ENCODE results near the gene EARS2.

The EARS2 gene

DNA sequence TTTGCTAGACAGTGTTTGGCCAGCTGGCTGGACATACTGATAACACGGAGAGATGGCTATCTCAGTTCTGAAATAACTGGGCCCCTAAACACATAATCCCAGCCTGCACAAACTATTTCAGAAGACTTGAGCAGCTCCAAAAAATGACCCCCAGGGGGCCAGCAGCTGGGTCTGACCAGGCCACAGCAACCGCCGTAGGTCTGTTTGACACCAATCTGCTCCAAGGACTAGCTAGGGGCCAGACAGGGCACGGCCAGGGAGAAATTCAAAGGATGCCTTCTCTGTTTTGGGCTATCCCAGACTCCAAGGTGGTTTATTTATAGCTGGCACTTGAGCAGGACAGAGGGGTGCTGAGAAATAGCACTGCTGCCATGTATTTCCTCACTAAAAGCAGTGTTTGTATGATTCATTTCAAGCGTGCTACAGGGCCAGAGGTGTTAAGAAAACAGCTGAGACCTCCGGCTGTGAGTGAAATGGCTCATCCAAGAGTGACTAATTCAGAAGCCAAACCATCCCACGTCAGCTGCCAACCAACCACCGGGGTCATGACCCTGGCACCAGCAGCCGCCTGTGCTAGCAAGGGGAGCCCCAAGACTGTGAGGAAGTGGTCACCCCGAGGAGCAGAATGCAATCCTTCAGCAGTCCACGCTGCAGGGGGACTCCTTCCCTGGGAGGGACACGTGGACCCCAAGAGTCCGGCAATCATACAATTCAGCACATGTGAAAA, 52.5 kb downstream of the EARS2 start:
- peak; percentile 65 to 79 for DNase-seq

- DNase-seq, result no peak
Measured at GRCh38 chr16:23504076-23504452, 53.1 kb downstream of the EARS2 start.

DNA sequence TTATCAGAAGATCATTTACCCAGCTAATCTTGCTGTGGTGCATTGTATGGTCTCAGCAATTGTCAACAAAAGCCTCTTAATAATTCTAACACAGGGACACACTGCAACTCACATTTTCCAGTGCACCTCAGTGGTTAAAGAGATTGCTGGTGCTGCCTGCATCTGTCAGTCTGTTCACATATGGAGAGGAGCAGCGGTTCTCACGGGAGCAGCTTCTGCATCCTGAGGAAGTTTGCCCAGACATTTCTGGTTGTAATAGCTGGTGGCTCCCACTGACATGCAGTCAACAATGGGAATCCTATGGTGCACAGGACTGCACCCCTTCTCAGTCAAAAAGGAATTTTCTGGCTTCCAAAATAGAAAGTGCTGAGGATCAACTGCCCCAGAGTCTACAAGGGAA, 54.7 kb downstream of the EARS2 start:
- no peak for DNase-seq

DNA sequence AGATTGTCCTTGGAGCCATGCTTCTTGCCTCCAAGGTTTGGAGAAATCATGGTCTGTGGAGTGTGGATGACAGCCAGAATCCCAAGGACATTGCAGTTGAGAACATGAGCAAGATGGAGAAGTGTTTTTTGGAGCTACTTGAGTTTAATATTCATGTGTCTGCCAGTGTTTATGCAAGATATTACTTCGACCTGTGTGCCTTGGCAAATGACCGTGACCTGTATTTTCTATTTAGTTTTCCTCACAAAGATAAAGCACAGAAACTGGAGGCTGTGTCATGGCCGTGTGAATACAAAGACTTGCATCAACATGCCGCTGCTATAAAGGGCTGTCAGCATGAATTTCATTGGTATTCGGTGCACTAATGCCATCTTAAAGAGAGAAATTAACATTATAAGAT, 55.9 kb downstream of the EARS2 start:
- DNase-seq, result no peak

DNA sequence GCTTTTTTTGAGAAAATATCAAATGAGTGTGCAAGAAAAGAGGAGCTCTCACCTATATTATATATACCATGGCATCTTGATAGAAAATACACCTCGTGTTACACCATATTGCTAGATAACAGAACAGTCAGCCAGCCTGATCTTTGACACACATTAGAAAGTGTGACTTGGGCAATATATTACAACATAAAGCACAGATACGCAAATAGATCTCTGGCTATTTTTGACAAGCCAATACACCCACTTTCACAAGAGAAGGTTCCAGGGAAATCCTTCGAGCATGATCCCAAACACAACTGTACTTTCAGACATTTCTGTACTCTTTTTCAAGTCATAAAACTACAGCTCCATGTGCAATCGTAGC, 56.3 kb downstream of the EARS2 start:
- no peak for DNase-seq

DNA sequence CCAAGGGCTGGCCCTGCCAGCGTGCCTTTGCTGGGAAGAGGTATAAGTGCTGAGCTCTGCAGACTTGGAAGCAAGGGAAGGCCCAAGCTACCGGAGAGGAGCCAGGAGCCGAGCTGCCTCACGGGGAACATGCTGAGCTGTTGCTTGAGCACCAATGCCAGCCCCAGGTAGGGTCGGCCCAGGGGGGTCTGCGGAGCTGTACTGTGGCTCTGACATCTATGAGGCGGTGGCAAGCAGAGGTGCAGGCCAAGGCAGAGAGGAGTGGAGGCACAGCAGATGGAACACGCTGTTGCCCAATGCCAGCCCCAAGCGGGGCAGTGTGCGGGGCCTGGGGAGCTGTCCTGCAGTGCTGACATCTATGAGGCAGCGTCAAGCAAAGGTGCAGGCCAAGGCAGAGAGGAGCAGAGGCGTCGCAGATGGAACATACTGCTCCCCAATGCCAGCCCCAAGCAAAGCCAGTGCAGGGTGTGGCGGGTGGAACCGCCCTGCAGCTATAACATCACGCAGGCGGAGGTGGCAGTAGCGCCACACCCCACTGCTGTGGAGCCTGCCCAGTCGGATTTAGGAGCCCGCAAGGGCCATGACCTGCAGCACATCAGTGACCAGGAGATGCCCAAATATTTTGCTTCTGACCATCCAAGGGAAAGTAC, 56.8 kb downstream of the EARS2 start:
- no peak for DNase-seq

DNA sequence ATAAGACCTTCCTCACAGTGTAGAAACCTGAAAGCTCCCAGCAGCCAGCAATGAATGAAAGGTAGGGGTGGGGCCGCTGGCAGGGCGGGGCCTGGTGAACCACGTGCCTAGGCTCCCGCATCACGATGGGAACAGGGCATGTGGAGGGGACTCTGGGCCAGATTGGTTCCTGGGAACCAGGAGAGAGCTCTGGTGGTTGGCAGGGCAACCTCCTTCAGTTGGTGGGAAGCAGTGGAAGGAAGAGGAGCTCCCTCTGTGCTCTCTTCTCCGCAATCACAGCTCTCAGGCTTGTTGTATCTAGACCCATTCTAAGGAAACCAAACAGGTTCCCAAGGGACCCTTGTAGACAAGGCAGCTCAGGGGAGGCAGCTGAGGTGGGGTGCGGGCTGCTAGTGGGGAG, 57.3 kb downstream of the EARS2 start:
- DNase-seq, result no peak

DNA sequence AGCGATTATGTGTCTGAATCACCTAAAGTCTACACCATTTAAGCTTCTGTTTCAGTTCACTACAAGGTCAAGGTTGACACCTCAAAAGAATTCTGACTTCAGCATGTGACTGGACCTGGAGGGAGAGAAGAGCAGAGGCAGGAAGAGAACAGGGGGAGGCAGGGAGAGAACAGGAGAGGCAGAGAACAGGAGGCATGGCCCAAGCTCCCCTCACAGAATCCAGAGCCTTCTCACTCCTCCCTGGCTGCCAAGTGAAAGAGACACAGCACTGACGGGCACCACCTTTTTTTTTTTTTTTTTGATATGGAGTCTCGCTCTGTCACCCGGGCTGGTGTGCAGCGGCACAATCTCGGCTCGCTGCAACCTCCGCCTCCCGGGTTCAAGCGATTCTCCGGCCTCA, 58.3 kb downstream of the EARS2 start:
- no peak for DNase-seq

DNA sequence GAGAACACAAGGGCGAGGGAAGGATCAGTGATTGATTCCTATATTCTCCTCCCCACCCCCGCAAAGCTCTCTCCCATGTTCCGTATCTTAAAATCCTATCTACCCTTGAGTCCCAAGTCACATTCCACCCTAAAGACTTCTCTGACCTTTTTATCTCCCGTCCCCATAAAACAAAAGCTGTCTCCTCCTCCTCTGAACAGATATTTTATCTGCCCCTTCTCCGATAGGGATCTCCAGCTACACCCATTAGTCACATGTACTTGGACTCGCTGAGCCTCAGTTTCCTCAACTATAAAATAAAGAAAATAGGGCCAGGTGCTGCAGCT, 59.6 kb downstream of the EARS2 start:
- no peak for DNase-seq

DNA sequence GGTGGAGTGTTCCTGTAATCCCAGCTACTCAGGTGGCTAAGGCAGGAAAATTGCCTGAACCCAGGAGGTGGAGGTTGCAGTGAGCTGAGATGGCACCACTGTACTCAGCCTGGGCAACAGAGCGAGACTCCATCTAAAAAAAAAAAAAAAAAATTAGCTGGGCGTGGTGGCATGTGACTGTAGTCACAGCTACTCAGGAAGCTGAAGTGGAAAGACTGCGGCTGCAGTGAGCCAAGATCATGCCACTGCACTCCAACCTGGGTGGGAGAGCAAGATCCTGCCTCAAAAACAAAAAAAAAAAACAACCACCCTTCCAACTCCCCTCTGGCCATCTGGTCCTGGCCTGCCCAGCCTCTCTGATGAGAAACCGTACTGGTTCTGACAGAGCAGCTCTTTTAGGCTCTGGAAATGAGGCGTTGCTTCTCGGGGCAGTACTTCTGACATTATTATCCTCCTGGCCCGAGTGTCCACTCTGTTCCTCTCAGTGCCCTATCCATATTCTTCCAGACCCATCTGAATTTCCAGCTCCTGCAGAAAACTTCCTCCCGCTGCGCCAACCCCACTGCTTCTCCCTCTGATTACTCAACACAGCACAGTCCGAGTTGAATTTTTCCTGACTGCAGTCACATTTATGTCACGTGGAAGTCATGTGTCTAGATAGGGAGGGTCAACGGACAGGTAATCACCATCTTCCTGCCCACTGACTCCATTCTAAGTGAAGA, 60.2 kb downstream of the EARS2 start:
- DNase-seq, result no peak

GRCh38 chr16:23495671-23496070, 61.5 kb downstream of the EARS2 start:
- no peak for DNase-seq

DNA sequence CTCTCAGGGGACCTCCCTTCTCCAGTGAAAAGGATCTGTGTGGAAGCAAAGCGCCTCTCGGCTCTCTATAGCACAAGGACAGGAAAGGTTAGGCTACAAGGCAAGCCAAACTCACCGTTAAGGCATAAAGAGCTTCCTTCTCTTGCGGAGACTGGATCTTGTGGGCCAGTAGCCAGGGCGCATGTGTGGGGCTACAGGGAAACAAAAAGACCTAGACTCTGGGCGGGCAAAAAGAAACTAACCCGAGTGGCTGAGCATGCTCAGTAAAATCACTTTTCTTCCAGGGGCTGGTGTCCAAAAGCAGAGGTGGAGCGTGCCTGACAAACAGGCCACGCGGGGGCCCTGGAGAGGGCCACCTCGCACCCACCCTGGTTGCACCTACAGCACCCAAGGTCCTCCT, 63.0 kb downstream of the EARS2 start:
- no peak for DNase-seq

- no peak for DNase-seq
Measured at GRCh38 chr16:23491490-23492391, 65.4 kb downstream of the EARS2 start.

GRCh38 chr16:23486480-23486879, 70.7 kb downstream of the EARS2 start:
- DNase-seq, result no peak

DNA sequence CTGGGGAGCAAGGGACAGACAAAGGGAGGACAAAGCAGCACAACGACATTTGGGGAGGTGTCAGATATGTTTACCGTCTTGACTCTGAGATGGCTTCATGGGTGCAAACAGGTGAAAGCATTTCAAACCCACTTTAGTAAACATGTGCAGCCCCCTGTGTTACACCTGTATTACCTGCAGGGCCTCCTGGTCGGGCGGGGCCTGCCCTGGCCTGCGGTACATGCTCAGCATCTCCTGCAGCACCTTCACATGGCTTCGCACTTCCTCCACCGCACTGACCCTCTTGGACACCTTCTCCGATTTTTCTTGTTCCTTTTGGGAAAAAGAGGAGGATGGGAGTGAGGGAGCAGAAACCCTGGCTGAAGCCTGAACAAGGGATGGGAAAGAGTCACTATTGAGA, 71.3 kb downstream of the EARS2 start:
- no peak for DNase-seq

DNA sequence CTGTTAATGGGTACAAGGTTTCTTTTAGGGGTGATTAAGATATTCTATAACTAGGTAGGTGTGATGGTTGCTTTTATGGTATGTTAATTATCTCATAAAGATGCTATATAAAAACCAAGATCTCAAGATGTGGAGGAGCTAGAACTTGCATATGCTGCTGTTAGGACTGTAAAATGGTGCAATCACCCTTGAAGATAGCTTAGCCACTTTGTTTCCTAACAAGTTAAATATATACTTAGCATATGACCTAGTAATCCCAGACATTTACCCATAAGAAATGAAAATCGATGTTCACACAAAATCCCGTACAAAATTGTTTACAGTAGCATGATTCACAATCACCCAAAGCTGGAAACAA, 71.9 kb downstream of the EARS2 start:
- DNase-seq, result no peak

- DNase-seq, result no peak
Measured at GRCh38 chr16:23484510-23485256, 72.5 kb downstream of the EARS2 start.

GRCh38 chr16:23483492-23483891, 73.7 kb downstream of the EARS2 start:
- DNase-seq, result peak; percentile 8 to 33

- DNase-seq, result peak; percentile 72 to 75
Measured at GRCh38 chr16:23482778-23483177, 74.4 kb downstream of the EARS2 start.

DNA sequence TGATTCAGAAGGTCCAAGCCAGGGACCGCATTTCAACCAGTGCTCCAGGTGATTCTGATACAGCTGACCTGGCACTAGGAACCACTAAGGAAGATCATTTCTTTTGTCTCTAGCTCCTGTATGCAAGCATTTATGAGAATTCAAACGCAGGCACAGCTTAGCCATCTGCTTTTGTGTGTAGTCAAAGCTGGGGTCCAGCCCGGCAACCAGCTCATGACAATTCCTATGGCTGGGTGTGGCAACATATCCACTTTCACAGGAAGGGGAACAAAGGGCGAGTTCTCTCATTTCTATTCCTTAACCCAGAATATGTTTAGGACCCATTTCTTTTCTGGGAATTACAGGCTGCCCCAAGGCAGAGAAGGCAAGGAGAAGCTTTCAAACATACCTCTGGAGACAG, 76.9 kb downstream of the EARS2 start:
- DNase-seq, result no peak

DNA sequence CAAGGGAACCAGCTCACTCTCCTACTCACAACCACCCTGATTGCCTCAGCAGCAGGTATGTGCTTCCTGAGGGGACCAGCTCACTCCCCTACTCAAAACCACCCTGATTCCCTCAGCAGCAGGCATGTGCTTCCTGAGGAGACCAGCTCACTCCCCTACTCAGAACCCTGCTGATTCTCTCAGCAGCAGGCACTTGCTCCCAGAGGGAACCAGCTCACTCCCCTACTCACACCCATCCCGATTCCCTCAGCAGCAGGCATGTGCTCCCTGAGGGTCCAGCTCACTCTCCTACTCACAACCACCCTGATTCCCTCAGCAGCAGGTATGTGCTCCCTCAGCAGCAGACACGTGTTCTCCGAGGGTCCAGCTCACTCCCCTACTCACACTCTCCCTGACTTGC, 78.0 kb downstream of the EARS2 start:
- no peak for DNase-seq

GRCh38 chr16:23478566-23478965, 78.6 kb downstream of the EARS2 start:
- DNase-seq, result no peak

DNA sequence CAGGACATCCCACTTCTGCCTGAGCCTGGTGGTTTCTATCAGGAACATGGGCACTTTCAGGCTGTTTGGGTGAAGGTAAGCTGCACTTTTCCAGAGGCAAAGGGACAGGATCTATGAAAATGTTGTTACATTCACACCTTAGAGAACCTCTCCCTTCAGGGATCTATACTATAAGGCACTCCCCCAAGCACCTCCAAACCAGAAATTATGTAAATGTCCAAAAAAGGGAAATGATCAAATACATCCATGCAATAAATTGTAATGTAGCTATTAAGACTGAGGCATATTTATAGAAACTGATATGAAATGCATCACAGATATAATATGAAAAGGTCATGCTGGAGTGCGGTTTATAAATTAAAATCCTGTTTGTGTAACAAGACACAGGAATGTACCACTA, 80.9 kb downstream of the EARS2 start:
- no peak for DNase-seq
